Measurements from ENCODE around the gene CPNE5. TPM values are rescaled to one million over a fixed set of nuclear protein-coding genes. Genes with fewer than 3 reads are reported as not detected.
"Not testable (repeated sequence)": the region's sequence is repeated elsewhere in the genome, so short reads cannot be mapped to it uniquely, and the experiment has no call there.

The CPNE5 gene
- total RNA-seq, 3 donors from 2014 or later (not counting 1 experiment from before 2014, with no cell fraction given) = 1.2 to 8.5 (median 2.0) TPM

GRCh38 chr6:36815962-36816735 lies 23.1 kb downstream of the CPNE5 start:
- H3K27ac Mint-ChIP-seq = no peak overlapping the region

DNA sequence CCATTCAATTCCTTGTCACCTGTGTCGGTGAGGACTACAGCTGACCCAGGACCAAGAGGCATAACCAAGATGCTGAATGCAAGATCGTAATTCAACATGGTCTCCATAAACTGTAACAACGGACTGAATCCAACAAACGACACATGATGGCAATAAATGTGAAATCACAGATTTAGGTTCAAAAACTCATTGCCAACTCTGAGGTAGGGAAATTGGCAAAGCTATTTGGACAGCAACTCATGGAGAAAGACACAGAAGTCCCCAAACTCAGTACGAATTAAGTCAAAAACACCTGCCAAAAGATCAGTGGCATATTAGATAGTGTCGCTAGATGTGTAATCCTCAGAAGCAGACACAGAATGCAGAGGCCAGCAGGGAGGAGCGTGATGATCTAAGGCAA lies 25.0 kb downstream of the CPNE5 start:
- Mint-ChIP-seq H3K9me3 (no peaks in the 10 kb centered on the region), H3K27me3 (ENCODE audit: low read depth in 2 of 2) (peaks cover 0 to 3% of the 10 kb centered on the region in 2 donors), H3K36me3 (no peaks in the 10 kb centered on the region), H3K4me1 (no peaks in the 10 kb centered on the region), H3K4me3 (no peak overlapping the region), H3K27ac (no peak overlapping the region)
- ATAC-seq (no peak), DNase-seq (no peak)
- TF ChIP-seq, protein P1, sequence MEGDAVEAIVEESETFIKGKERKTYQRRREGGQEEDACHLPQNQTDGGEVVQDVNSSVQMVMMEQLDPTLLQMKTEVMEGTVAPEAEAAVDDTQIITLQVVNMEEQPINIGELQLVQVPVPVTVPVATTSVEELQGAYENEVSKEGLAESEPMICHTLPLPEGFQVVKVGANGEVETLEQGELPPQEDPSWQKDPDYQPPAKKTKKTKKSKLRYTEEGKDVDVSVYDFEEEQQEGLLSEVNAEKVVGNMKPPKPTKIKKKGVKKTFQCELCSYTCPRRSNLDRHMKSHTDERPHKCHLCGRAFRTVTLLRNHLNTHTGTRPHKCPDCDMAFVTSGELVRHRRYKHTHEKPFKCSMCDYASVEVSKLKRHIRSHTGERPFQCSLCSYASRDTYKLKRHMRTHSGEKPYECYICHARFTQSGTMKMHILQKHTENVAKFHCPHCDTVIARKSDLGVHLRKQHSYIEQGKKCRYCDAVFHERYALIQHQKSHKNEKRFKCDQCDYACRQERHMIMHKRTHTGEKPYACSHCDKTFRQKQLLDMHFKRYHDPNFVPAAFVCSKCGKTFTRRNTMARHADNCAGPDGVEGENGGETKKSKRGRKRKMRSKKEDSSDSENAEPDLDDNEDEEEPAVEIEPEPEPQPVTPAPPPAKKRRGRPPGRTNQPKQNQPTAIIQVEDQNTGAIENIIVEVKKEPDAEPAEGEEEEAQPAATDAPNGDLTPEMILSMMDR (IDR thresholded peaks at IDR 0.05) = no peak
- H3K9me3 ChIP-seq (ENCODE audit: control insufficient read depth, insufficient read depth, low read length) = no peaks in the 10 kb centered on the region
- no peaks in the 10 kb centered on the region for H3K27me3 ChIP-seq (ENCODE audit: control insufficient read depth, insufficient read depth, low read length)
- intact Hi-C loops (cut with micrococcal nuclease) = no loop called here
- no peak overlapping the region for H3K4me3 ChIP-seq (ENCODE audit: low read length)
- no peaks in the 10 kb centered on the region for H3K4me1 ChIP-seq (ENCODE audit: control insufficient read depth, insufficient read depth, low read length)
- 95% methylated on average over 7 of the region's 7 CpGs for WGBS (ENCODE audit: insufficient coverage)
- no peaks in the 10 kb centered on the region for H3K36me3 ChIP-seq (ENCODE audit: control insufficient read depth, insufficient read depth, low read length)
- no peak overlapping the region for H3K27ac ChIP-seq (ENCODE audit: low read length)

More at GRCh38 chr6:36815962-36816735, 23.1 kb downstream of the CPNE5 start:
- TF ChIP-seq, protein P1 (IDR thresholded peaks at IDR 0.05) = no peak
- ATAC-seq (no peak), DNase-seq (no peak)
- H3K4me1 Mint-ChIP-seq = peaks cover 0 to 6% of the 10 kb centered on the region in 2 donors
- WGBS (ENCODE audit: insufficient coverage) = 83% methylated on average over 7 of the region's 7 CpGs
- Histone ChIP-seq H3K4me1 (ENCODE audit: control insufficient read depth, insufficient read depth, low read length) (no peaks in the 10 kb centered on the region), H3K9me3 (ENCODE audit: control insufficient read depth, insufficient read depth, low read length) (no peaks in the 10 kb centered on the region), H3K27me3 (ENCODE audit: control insufficient read depth, insufficient read depth, low read length) (no peaks in the 10 kb centered on the region), H3K27ac (ENCODE audit: low read length) (no peak overlapping the region), H3K36me3 (ENCODE audit: control insufficient read depth, insufficient read depth, low read length) (no peaks in the 10 kb centered on the region), H3K4me3 (ENCODE audit: low read length) (no peak overlapping the region)
- intact Hi-C loops (cut with micrococcal nuclease) = no loop called here
- no peaks in the 10 kb centered on the region for H3K36me3 Mint-ChIP-seq
- no peak overlapping the region for H3K4me3 Mint-ChIP-seq
- H3K27me3 Mint-ChIP-seq (ENCODE audit: low read depth in 2 of 2) = no peaks in the 10 kb centered on the region
- no peaks in the 10 kb centered on the region for H3K9me3 Mint-ChIP-seq

DNA sequence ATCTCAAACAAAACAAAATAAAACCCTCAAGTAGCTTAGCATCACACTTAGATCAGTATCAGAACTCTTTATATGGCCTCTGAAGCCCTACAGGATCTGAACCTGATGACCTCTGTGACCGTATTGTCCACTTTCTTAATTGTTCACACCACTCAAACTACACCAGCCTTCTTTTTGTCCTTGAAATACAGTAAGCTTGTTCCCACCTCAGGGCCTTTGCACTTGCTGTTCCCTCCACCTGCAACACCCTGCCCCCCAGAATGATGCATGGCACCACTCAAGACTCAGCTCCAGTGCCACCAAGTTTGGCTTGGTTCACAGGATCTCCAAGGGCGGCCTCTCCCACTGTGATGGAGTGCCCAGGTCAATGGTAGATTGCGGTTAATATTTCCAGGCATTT lies 25.7 kb downstream of the CPNE5 start:
- Mint-ChIP-seq H3K4me1 (no peaks in the 10 kb centered on the region), H3K9me3 (no peaks in the 10 kb centered on the region), H3K4me3 (no peak overlapping the region), H3K27me3 (ENCODE audit: low read depth in 2 of 2) (peaks cover 0 to 4% of the 10 kb centered on the region in 2 donors), H3K27ac (no peak overlapping the region), H3K36me3 (no peaks in the 10 kb centered on the region)
- intact Hi-C loops (cut with micrococcal nuclease) = no loop called here
- DNase-seq (no peak), ATAC-seq (no peak)
- Histone ChIP-seq H3K36me3 (ENCODE audit: control insufficient read depth, insufficient read depth, low read length) (no peaks in the 10 kb centered on the region), H3K9me3 (ENCODE audit: control insufficient read depth, insufficient read depth, low read length) (no peaks in the 10 kb centered on the region), H3K27ac (ENCODE audit: low read length) (no peak overlapping the region), H3K27me3 (ENCODE audit: control insufficient read depth, insufficient read depth, low read length) (no peaks in the 10 kb centered on the region), H3K4me3 (ENCODE audit: low read length) (no peak overlapping the region), H3K4me1 (ENCODE audit: control insufficient read depth, insufficient read depth, low read length) (no peaks in the 10 kb centered on the region)
- TF ChIP-seq, protein P1 (IDR thresholded peaks at IDR 0.05) = no peak
- WGBS (ENCODE audit: insufficient coverage) = 63% methylated on average over 3 of the region's 3 CpGs

DNA sequence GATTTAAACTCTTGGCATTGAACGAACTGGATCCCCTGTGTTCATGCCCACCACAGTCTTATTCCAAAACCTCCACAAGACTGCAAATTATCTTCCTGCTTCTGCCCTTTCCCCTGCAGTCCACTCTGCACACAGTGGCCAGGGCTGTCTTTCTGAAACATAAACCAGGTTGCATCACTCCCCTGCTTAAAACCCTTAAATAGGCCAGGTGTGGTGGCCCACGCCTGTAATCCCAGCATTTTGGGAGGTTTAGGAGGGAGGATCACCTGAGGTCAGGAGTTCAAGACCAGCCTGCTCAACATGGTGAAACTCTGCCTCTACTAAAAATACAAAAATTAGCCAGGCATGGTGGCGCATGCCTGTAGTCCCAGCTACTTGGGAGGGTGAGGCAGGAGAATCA lies 26.2 kb downstream of the CPNE5 start:
- H3K27me3 ChIP-seq (ENCODE audit: control insufficient read depth, insufficient read depth, low read length); intact Hi-C loops (cut with micrococcal nuclease); ATAC-seq; H3K36me3 Mint-ChIP-seq; H3K27ac Mint-ChIP-seq; H3K27me3 Mint-ChIP-seq (ENCODE audit: low read depth in 2 of 2); DNase-seq; H3K9me3 ChIP-seq (ENCODE audit: control insufficient read depth, insufficient read depth, low read length); H3K36me3 ChIP-seq (ENCODE audit: control insufficient read depth, insufficient read depth, low read length); H3K27ac ChIP-seq (ENCODE audit: low read length); H3K9me3 Mint-ChIP-seq; H3K4me3 Mint-ChIP-seq; H3K4me3 ChIP-seq (ENCODE audit: low read length); H3K4me1 Mint-ChIP-seq; H3K4me1 ChIP-seq (ENCODE audit: control insufficient read depth, insufficient read depth, low read length): not testable (repeated sequence)
- 94% methylated on average over 2 of the region's 3 CpGs for WGBS (ENCODE audit: insufficient coverage)

All from natural killer cell (primary cell).